Measurements from ENCODE around the gene IL4.

Gene IL4

DNA sequence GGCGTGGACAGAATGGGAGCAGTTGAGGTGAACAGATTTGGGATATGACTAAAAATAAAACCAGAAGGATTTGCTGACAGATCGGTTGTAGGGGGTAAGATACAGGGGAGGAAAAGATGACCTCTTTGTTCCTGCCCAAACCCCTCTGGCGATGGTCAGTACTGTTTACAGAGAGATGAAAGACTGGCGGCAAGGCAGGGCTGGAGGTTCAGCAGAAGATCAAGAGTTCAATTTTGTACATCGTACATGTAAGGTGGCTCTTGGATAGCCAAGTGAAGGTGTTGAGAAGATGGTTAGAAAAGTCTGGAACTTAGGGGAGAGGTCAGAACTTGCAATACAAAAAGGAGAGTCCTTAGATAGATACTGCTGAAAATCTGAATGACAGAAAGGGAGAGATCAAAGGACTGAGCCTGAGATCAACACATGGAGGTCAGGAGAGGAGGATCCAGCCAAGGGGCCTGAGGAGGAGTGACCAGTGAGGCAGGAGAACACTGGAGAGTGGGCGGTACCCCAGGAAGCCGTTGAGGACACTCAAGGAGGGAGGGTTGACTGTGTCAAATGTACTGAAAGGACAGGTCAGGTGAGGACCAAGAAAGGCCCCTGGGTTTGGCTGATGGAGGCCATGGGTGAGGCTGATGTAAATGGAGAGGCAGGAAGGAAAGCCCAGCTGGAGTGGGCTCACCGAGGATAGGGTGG lies 7.1 kb downstream of the IL4 start:
- no peak overlapping the region for H3K4me3 ChIP-seq (ENCODE audit: low read length)
- DNase-seq (ENCODE audit: low read depth), result no peak
- no peak for TF ChIP-seq CTCF (IDR thresholded peaks at IDR 0.05; ENCODE audit: insufficient read depth, low read depth, low read length, missing control alignments)

GRCh38 chr5:132681476-132681831 lies 7.7 kb downstream of the IL4 start:
- no peak for TF ChIP-seq CTCF (IDR thresholded peaks at IDR 0.05; ENCODE audit: insufficient read depth, low read depth, low read length, missing control alignments)
- H3K4me3 ChIP-seq (ENCODE audit: low read length), result no peak overlapping the region
- no peak for DNase-seq (ENCODE audit: low read depth)

DNA sequence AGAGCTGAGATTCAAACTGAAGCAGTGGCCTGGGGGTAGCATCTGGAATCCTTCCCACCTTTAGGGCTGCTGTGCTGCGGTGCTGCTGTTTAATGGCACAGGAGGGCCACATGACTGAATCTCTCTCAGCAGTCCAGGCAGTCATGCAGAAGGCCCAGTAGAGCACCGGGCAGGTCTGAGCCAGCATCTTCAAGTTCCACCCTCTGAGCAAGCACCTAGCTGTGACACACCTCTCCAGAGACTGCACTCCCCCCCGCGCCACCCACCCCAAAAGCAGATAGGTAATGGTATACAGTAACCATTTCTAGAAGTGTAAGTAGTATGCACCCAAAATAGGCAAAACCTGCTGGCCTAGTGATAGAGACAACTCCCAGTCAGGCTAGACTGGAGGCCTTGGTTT lies 8.2 kb downstream of the IL4 start:
- DNase-seq (ENCODE audit: low read depth), result peak; percentile 45
- TF ChIP-seq CTCF (IDR thresholded peaks at IDR 0.05; ENCODE audit: insufficient read depth, low read depth, low read length, missing control alignments), result no peak
- H3K4me3 ChIP-seq (ENCODE audit: low read length), result no peak overlapping the region

GRCh38 chr5:132684491-132684890 lies 10.7 kb downstream of the IL4 start:
- TF ChIP-seq CTCF (IDR thresholded peaks at IDR 0.05; ENCODE audit: insufficient read depth, low read depth, low read length, missing control alignments), result no peak
- no peak for DNase-seq (ENCODE audit: low read depth)
- H3K4me3 ChIP-seq (ENCODE audit: low read length), result no peak overlapping the region

DNA sequence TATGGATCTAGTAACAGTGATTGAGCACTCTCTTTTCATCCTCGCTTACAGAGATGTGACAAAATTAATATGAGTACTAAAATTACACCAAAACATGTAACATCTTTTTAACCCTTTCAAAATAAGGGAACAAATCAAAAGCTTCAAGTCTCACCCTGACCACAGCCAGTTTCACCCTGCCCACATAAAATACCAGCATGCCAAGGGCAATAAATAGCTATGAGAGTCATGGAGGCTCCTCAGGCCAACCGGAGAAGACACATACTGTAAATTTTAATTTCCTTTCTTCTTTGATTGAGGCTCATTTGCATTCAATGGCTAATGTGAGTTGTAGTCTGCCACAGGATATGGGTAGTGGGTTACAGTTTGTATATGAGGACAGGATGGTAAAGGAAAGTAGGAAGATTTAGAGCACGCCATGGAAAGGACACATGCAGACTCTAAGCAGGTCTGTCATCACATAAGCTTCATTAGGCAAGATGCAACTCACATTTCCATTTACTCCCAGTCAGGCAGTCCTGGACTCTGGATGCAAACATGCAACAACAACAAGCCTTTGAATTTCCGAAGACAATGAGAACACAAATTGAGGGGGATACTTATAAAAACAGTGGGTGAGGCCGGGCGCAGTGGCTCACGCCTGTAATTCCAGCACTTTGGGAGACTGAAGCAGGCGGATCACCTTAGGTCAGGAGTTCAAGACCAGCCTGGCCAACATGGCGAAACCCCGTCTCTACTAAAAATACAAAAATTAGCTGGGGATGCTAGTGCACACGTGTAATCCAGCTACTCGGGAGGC lies 11.3 kb downstream of the IL4 start:
- H3K4me3 ChIP-seq (ENCODE audit: low read length), result no peak overlapping the region
- no peak for TF ChIP-seq CTCF (IDR thresholded peaks at IDR 0.05; ENCODE audit: insufficient read depth, low read depth, low read length, missing control alignments)
- DNase-seq (ENCODE audit: low read depth), result no peak

DNA sequence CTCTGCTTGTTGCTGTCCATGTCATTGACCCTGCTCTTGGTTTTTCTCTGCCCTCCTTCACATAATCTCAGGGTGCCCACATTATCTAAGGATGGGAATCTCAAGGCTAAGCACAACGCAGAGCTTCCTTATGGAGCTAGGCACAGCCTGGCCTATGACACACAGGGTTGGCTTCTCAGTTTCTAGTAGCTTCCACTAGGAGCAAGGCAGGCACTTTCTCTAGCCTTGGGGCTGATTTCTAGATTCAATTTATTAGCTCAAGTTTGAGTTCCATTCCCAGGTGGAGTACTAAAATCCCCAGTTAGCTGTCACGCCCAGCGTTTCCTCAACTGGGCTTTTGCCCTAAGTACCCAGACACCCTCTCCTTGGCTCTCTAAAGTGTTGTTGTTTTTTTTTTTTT lies 12.4 kb downstream of the IL4 start:
- no peak for TF ChIP-seq CTCF (IDR thresholded peaks at IDR 0.05; ENCODE audit: insufficient read depth, low read depth, low read length, missing control alignments)
- peak; percentile 19 for DNase-seq (ENCODE audit: low read depth)
- H3K4me3 ChIP-seq (ENCODE audit: low read length), result no peak overlapping the region

Measured in epithelial cell of esophagus (primary cell).